Skeletal muscle tissue (tissue), 4 donors: ENCODE data around the gene CDC25A. TPM values are rescaled to one million over a fixed set of nuclear protein-coding genes. Genes with fewer than 3 reads are reported as not detected.
"Not testable (repeated sequence)": the region's sequence is repeated elsewhere in the genome, so short reads cannot be mapped to it uniquely, and the experiment has no call there.

Experiments
- H3K27ac ChIP-seq: one replicate; pipeline ENCODE4 v1.7.0; 2013; ENCODE audit warnings: mild to moderate bottlenecking, low read depth, low read length, inconsistent platforms
- H3K27me3 ChIP-seq, 3 donors: one replicate each; pipeline ENCODE4 v1.7.0; 2013; ENCODE audit warnings: low read length in 3 of 3; ENCODE audit not compliant: control insufficient read depth in 3 of 3, insufficient read depth in 3 of 3
- H3K36me3 ChIP-seq, 3 donors: one replicate each; pipeline ENCODE4 v1.7.0; 2013; ENCODE audit warnings: low read length in 3 of 3; ENCODE audit not compliant: control insufficient read depth in 3 of 3, insufficient read depth in 3 of 3
- H3K4me1 ChIP-seq, 3 donors: one replicate each; pipeline ENCODE4 v1.7.0; 2013; ENCODE audit warnings: low read length in 3 of 3, mild to moderate bottlenecking in 3 of 3; ENCODE audit not compliant: control insufficient read depth in 3 of 3, insufficient read depth in 3 of 3
- H3K4me3 ChIP-seq, 3 donors: one replicate each; pipeline ENCODE4 v1.7.0; 2013; ENCODE audit warnings: low read length in 3 of 3
- H3K9ac ChIP-seq, 3 donors: one replicate each; pipeline ENCODE4 v1.7.0; 2013; ENCODE audit warnings: low read length in 3 of 3, mild to moderate bottlenecking in 3 of 3, moderate library complexity in 2 of 3, low read depth in 1 of 3
- H3K9me3 ChIP-seq, 3 donors: one replicate each; pipeline ENCODE4 v1.7.0; 2013; ENCODE audit warnings: low read length in 3 of 3; ENCODE audit not compliant: control insufficient read depth in 3 of 3
- total RNA-seq: library from RNA; depleted of rRNA; stranded (reverse); fragments of >200 nt; gene quantifications from one replicate; pipeline ENCODE4 v1.2.3, GENCODE V29; 2014
- donor health status: Osteomylitis.

The CDC25A gene
- total RNA-seq, 1 donor from 2014 or later, result 3.7 TPM

- no peaks in the 10 kb centered on the region for H3K36me3 ChIP-seq
- no peak overlapping the region for H3K27ac ChIP-seq
- peaks cover 11 to 21% (median 18%) of the 10 kb centered on the region in 3 donors for H3K4me1 ChIP-seq
- no peak overlapping the region for H3K4me3 ChIP-seq
- H3K9ac ChIP-seq, result no peak overlapping the region
- no peaks in the 10 kb centered on the region for H3K27me3 ChIP-seq
- H3K9me3 ChIP-seq, result no peaks in the 10 kb centered on the region
Measured at GRCh38 chr3:48219543-48219942, 31.3 kb upstream of the CDC25A start.

DNA sequence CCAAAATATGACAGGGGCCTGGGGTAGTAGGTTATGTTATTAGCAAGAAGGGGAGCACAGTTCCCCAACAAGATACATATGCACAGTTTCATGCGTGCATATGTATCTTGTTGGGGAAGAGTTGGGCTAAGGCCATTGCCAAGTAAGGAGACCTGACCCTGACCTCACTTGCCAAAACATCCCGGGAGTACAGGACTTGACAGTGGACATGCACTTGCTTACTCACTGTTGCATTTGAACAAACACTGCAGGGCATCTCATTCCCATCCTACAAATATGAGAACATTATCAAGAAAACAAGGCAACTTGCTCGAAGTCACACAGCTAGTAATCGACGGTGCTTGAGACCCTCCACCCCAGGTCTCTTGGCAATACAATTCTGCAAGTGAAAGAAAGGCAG lies 30.3 kb upstream of the CDC25A start:
- Histone ChIP-seq H3K4me1 (peaks cover 11 to 21% (median 18%) of the 10 kb centered on the region in 3 donors), H3K36me3 (no peaks in the 10 kb centered on the region), H3K9me3 (no peaks in the 10 kb centered on the region), H3K27ac (no peak overlapping the region), H3K27me3 (no peaks in the 10 kb centered on the region), H3K4me3 (no peak overlapping the region), H3K9ac (no peak overlapping the region)

- Histone ChIP-seq H3K4me3 (no peak overlapping the region), H3K27me3 (no peaks in the 10 kb centered on the region), H3K36me3 (no peaks in the 10 kb centered on the region), H3K9me3 (no peaks in the 10 kb centered on the region), H3K9ac (no peak overlapping the region), H3K27ac (no peak overlapping the region), H3K4me1 (peaks cover 11 to 20% (median 18%) of the 10 kb centered on the region in 3 donors)
Measured at GRCh38 chr3:48217449-48217848, 29.2 kb upstream of the CDC25A start.

DNA sequence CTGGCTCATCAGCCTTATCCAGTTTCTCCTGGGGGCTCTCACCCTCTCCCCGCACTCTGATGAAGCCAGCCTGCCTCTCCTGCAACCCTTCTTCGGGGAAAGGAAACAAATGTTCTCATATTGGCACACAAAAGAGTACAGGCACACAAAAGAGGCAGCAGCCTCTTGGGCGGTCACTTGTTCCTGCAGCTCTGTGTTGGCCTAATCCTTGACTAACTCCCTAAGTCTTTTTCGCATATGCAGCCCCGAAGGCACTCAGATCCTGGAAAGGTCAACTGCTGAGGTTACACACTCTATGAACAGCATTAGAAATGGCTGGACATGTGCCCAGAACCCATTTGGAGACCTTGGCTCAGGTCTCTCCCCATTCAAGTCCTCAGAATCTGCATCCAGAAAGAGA lies 27.7 kb upstream of the CDC25A start:
- H3K27ac ChIP-seq, result peak overlapping the region; percentile 28
- peaks cover 11 to 18% (median 16%) of the 10 kb centered on the region in 3 donors for H3K4me1 ChIP-seq
- no peaks in the 10 kb centered on the region for H3K27me3 ChIP-seq
- no peak overlapping the region for H3K9ac ChIP-seq
- no peak overlapping the region for H3K4me3 ChIP-seq
- no peaks in the 10 kb centered on the region for H3K9me3 ChIP-seq
- no peaks in the 10 kb centered on the region for H3K36me3 ChIP-seq

GRCh38 chr3:48215466-48215865 lies 27.2 kb upstream of the CDC25A start:
- H3K9ac ChIP-seq, result peak overlapping the region in 1 of 3 donors; percentile 8
- H3K27me3 ChIP-seq, result no peaks in the 10 kb centered on the region
- peak overlapping the region; percentile 28 for H3K27ac ChIP-seq
- no peak overlapping the region for H3K4me3 ChIP-seq
- H3K36me3 ChIP-seq, result no peaks in the 10 kb centered on the region
- no peaks in the 10 kb centered on the region for H3K9me3 ChIP-seq
- H3K4me1 ChIP-seq, result peaks cover 11 to 18% (median 16%) of the 10 kb centered on the region in 3 donors

- H3K9ac ChIP-seq, result peak overlapping the region in 1 of 3 donors; percentile 8
Measured at GRCh38 chr3:48215019-48215418, 26.8 kb upstream of the CDC25A start.

GRCh38 chr3:48214225-48214624 lies 26.0 kb upstream of the CDC25A start:
- no peak overlapping the region for H3K4me3 ChIP-seq
- no peak overlapping the region for H3K9ac ChIP-seq
- H3K9me3 ChIP-seq, result no peaks in the 10 kb centered on the region
- H3K27ac ChIP-seq, result no peak overlapping the region
- H3K4me1 ChIP-seq, result peaks cover 11 to 18% (median 16%) of the 10 kb centered on the region in 3 donors
- no peaks in the 10 kb centered on the region for H3K36me3 ChIP-seq
- H3K27me3 ChIP-seq, result no peaks in the 10 kb centered on the region

More at GRCh38 chr3:48215019-48215418, 26.8 kb upstream of the CDC25A start:
- peaks cover 11 to 18% (median 16%) of the 10 kb centered on the region in 3 donors for H3K4me1 ChIP-seq
- H3K27ac ChIP-seq, result peak overlapping the region; percentile 28
- no peaks in the 10 kb centered on the region for H3K36me3 ChIP-seq
- H3K9me3 ChIP-seq, result no peaks in the 10 kb centered on the region
- H3K4me3 ChIP-seq, result no peak overlapping the region
- H3K27me3 ChIP-seq, result no peaks in the 10 kb centered on the region

DNA sequence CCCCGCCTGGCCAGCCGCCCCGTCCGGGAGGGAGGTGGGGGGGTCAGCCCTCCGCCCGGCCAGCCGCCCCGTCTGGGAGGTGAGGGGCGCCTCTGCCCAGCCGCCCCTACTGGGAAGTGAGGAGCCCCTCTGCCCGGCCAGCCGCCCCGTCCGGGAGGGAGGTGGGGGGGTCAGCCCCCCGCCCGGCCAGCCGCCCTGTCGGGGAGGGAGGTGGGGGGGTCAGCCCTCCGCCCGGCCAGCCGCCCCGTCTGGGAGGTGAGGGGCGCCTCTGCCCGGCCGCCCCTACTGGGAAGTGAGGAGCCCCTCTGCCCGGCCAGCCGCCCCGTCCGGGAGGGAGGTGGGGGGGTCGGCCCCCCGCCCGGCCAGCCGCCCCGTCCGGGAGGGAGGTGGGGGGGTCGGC lies 23.6 kb upstream of the CDC25A start:
- not testable (repeated sequence) for H3K9me3 ChIP-seq, H3K36me3 ChIP-seq, H3K27ac ChIP-seq, H3K4me3 ChIP-seq, H3K9ac ChIP-seq, H3K27me3 ChIP-seq
- peaks cover 11 to 18% (median 16%) of the 10 kb centered on the region in 3 donors for H3K4me1 ChIP-seq

DNA sequence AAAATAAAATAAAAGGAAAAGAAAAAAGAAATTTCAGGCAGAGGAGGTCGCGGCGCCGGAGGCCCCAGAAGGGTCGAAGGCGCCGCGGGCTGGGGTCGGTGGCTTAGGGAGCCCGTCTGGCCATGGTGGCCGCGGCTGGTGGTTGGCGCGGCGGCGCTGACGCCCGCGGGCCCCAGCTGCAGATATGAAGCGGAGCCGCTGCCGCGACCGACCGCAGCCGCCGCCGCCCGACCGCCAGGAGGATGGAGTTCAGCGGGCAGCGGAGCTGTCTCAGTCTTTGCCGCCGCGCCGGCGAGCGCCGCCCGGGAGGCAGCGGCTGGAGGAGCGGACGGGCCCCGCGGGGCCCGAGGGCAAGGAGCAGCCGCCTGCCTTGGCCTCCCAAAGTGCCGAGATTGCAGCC lies 22.3 kb upstream of the CDC25A start:
- not testable (repeated sequence) for H3K27ac ChIP-seq, H3K27me3 ChIP-seq, H3K4me1 ChIP-seq, H3K9me3 ChIP-seq, H3K4me3 ChIP-seq, H3K9ac ChIP-seq, H3K36me3 ChIP-seq

GRCh38 chr3:48209445-48209844 lies 21.2 kb upstream of the CDC25A start:
- H3K27ac ChIP-seq, result no peak overlapping the region
- H3K9ac ChIP-seq, result no peak overlapping the region
- H3K27me3 ChIP-seq, result no peaks in the 10 kb centered on the region
- no peak overlapping the region for H3K4me3 ChIP-seq
- H3K9me3 ChIP-seq, result no peaks in the 10 kb centered on the region
- no peaks in the 10 kb centered on the region for H3K36me3 ChIP-seq
- H3K4me1 ChIP-seq, result no peaks in the 10 kb centered on the region

- no peaks in the 10 kb centered on the region for H3K27me3 ChIP-seq
- H3K4me3 ChIP-seq, result no peak overlapping the region
- no peaks in the 10 kb centered on the region for H3K36me3 ChIP-seq
- no peaks in the 10 kb centered on the region for H3K4me1 ChIP-seq
- H3K9me3 ChIP-seq, result no peaks in the 10 kb centered on the region
- no peak overlapping the region for H3K27ac ChIP-seq
- no peak overlapping the region for H3K9ac ChIP-seq
Measured at GRCh38 chr3:48208076-48208475, 19.9 kb upstream of the CDC25A start.
